Measurements from ENCODE around the gene RAB22A. TPM values are rescaled to one million over a fixed set of nuclear protein-coding genes. Genes with fewer than 3 reads are reported as not detected.

The RAB22A gene
- total and polyA plus RNA-seq, 2 of the 4 experiments (the other 2 are of a cell fraction), result 8.2 to 8.4 TPM

DNA sequence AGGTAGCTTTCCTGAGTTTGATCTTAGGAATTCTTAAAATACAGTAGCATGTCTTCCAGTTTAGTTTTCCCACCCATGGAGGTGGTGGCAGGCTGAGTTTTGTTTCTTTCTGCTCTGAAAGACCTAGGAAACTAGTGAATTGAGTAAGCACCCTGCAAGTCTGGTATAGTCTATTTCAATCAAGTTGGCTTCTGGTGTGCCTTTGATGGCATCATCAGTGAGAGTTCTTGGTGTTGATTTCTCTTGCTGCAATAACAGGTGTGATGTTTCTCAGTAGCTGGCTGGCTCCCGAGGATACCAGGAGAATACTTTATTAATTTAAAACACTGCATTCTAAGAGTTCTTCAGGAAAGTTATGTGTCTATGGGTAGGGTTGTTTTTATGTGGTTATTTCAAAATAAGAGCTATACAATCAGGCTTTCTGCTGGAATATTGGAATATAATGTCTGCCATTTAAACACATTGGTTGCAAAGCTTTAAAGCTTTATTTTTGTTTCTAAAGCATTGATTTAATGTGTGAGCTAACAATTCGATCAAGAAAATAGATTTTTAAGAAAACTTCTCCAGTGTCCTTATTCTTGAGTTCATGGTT, 98.5 kb downstream of the RAB22A start:
- Histone ChIP-seq H3K9ac (ENCODE audit: low read depth, low read length) (no peak overlapping the region), H3K27ac (ENCODE audit: insufficient read depth, low read length) (no peak overlapping the region), H2BK120ac (ENCODE audit: low read depth, low read length) (no peak overlapping the region), H3K79me1 (ENCODE audit: low read depth in 1 of 2, low read length in 2 of 2) (peaks cover 10 to 66% of the 10 kb centered on the region in 2 experiments), H3K4me1 (ENCODE audit: control insufficient read depth, insufficient read depth, low read length) (peaks cover 5% of the 10 kb centered on the region; the same call in 1 of the 2 replicates), H3K27me3 (ENCODE audit: control insufficient read depth, insufficient read depth, low read length) (no peaks in the 10 kb centered on the region), H3K4me2 (ENCODE audit: low read depth, low read length) (no peak overlapping the region; the same call in 1 of the 2 replicates), H4K91ac (ENCODE audit: insufficient read depth, low read depth, low read length) (no peak overlapping the region), H2AK5ac (ENCODE audit: low read depth, low read length) (no peak overlapping the region), H3K23ac (ENCODE audit: low read depth, low read length) (no peak overlapping the region), H3K14ac (replicated peaks; ENCODE audit: low read depth, low read length) (no peak overlapping the region; the same call in 1 of the 2 replicates), H4K8ac (ENCODE audit: low read depth in 2 of 2, low read length in 2 of 2) (no peak overlapping the region), H3K18ac (ENCODE audit: low read depth, low read length) (no peak overlapping the region), H4K20me1 (ENCODE audit: insufficient read depth, low read length) (peaks cover 82% of the 10 kb centered on the region), H3K4me3 (ENCODE audit: insufficient read depth, low read depth, low read length) (no peak overlapping the region), H4K5ac (ENCODE audit: low read depth, low read length) (no peak overlapping the region), H2AFZ (replicated peaks; ENCODE audit: low read length, poor library complexity) (no peak overlapping the region), H2AK9ac (replicated peaks; ENCODE audit: low read depth, low read length, poor library complexity) (no peak overlapping the region), H3K36me3 (ENCODE audit: control insufficient read depth, insufficient read depth, low read length) (no peaks in the 10 kb centered on the region; the same call in 1 of the 2 replicates), H3K4ac (ENCODE audit: low read depth, low read length) (no peak overlapping the region), H3K9me3 (ENCODE audit: control insufficient read depth, insufficient read depth, low read length) (no peaks in the 10 kb centered on the region), H3K56ac (ENCODE audit: extremely low read depth, insufficient read depth, low read length) (no peak overlapping the region), H2BK20ac (ENCODE audit: low read depth, low read length) (no peak overlapping the region), H2BK5ac (ENCODE audit: low read depth, low read length, poor library complexity, severe bottlenecking) (no peak overlapping the region), H2BK15ac (ENCODE audit: low read depth, low read length) (no peak overlapping the region), H3K9me1 (ENCODE audit: insufficient read depth, low read length) (peaks cover 13% of the 10 kb centered on the region; the same call in 1 of the 2 replicates)
- in situ Hi-C loops (cut with MboI; ENCODE audit: low sequenced_read_pairs), result no loop called here
- intact Hi-C loops (cut with micrococcal nuclease), result loop anchor here (5.0 kb wide), 1 partner anchor 34 kb away; no protein-coding TSS in a partner anchor
- WGBS, 2 experiments (ENCODE audit: extremely low coverage in 2 of 2, insufficient read length in 1 of 2), result no CpG with 5 or more reads among the region's 2 CpGs
- no peak for ATAC-seq (ENCODE audit: low read depth)
- BruUV-seq (replicated peaks), result no TSS peak
- TF ChIP-seq FOS (IDR thresholded peaks at IDR 0.05; ENCODE audit: low read depth, low read length) (no peak), NFE2L2 (IDR thresholded peaks at IDR 0.05; ENCODE audit: low read depth, low read length) (no peak), CHD1 (IDR thresholded peaks at IDR 0.05; ENCODE audit: low read depth, low read length) (no peak), RFX5 (IDR thresholded peaks at IDR 0.05; ENCODE audit: low read depth, low read length) (no peak), MXI1 (IDR thresholded peaks at IDR 0.05; ENCODE audit: borderline replicate concordance, low read depth, low read length) (no peak), POLR2A (IDR thresholded peaks at IDR 0.05; ENCODE audit: low read depth, low read length) (no peak), SMC3 (IDR thresholded peaks at IDR 0.05; ENCODE audit: low read depth, low read length) (no peak), MAZ (IDR thresholded peaks at IDR 0.05; ENCODE audit: borderline replicate concordance, low read depth, low read length) (no peak), RCOR1 (IDR thresholded peaks at IDR 0.05; ENCODE audit: insufficient replicate concordance, low read length) (no peak), MAFK (IDR thresholded peaks at IDR 0.05; ENCODE audit: low read depth, low read length) (no peak), BHLHE40 (IDR thresholded peaks at IDR 0.05; ENCODE audit: low read depth, low read length) (no peak), RAD21 (IDR thresholded peaks at IDR 0.05; ENCODE audit: low read length) (no peak), CEBPB (IDR thresholded peaks at IDR 0.05; ENCODE audit: low read depth, low read length) (no peak)
- TF ChIP-seq, protein P1, sequence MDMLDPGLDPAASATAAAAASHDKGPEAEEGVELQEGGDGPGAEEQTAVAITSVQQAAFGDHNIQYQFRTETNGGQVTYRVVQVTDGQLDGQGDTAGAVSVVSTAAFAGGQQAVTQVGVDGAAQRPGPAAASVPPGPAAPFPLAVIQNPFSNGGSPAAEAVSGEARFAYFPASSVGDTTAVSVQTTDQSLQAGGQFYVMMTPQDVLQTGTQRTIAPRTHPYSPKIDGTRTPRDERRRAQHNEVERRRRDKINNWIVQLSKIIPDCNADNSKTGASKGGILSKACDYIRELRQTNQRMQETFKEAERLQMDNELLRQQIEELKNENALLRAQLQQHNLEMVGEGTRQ (IDR thresholded peaks at IDR 0.05; ENCODE audit: low read depth, low read length), result no peak
- TF ChIP-seq, protein P2, sequence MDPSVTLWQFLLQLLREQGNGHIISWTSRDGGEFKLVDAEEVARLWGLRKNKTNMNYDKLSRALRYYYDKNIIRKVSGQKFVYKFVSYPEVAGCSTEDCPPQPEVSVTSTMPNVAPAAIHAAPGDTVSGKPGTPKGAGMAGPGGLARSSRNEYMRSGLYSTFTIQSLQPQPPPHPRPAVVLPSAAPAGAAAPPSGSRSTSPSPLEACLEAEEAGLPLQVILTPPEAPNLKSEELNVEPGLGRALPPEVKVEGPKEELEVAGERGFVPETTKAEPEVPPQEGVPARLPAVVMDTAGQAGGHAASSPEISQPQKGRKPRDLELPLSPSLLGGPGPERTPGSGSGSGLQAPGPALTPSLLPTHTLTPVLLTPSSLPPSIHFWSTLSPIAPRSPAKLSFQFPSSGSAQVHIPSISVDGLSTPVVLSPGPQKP (IDR thresholded peaks at IDR 0.05; ENCODE audit: borderline replicate concordance, low read depth, low read length), result no peak
- TF ChIP-seq, protein P3, sequence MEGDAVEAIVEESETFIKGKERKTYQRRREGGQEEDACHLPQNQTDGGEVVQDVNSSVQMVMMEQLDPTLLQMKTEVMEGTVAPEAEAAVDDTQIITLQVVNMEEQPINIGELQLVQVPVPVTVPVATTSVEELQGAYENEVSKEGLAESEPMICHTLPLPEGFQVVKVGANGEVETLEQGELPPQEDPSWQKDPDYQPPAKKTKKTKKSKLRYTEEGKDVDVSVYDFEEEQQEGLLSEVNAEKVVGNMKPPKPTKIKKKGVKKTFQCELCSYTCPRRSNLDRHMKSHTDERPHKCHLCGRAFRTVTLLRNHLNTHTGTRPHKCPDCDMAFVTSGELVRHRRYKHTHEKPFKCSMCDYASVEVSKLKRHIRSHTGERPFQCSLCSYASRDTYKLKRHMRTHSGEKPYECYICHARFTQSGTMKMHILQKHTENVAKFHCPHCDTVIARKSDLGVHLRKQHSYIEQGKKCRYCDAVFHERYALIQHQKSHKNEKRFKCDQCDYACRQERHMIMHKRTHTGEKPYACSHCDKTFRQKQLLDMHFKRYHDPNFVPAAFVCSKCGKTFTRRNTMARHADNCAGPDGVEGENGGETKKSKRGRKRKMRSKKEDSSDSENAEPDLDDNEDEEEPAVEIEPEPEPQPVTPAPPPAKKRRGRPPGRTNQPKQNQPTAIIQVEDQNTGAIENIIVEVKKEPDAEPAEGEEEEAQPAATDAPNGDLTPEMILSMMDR (conservative IDR thresholded peaks at IDR 0.05; ENCODE audit: low read depth, low read length), result no peak
- ChIA-PET POLR2A (ENCODE audit: unreplicated experiment) (no interaction called here), CTCF (interaction anchor here (0.6 to 0.9 kb wide), 2 partner anchors 28 to 174 kb away, joined by 4 to 10 read pairs; no protein-coding TSS in a partner anchor)
- DNase-seq, result no peak
- dilution Hi-C loops (cut with HindIII; ENCODE audit: low sequenced_read_pairs, unreplicated experiment), result no loop called here

All from IMR-90 (cell line).